ENCODE results near the gene PAX7.
"Not testable (repeated sequence)": the region's sequence is repeated elsewhere in the genome, so short reads cannot be mapped to it uniquely, and the experiment has no call there.

Gene PAX7

DNA sequence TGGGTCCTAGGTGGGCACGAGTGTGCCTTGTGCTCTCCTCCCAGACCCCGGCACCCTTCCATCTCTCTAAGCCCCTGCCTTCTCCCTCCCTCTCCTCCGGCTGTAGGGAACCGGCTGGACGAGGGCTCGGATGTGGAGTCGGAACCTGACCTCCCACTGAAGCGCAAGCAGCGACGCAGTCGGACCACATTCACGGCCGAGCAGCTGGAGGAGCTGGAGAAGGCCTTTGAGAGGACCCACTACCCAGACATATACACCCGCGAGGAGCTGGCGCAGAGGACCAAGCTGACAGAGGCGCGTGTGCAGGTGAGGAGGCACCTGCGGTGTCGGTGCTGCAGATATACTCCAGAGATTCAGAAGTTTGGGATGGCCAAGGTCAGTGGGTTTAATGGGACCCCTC is 61.0 kb downstream of the PAX7 start:
- Histone ChIP-seq H3K27ac (replicated peaks) (no peak overlapping the region), H3K27me3 (ENCODE audit: insufficient read depth, poor library complexity, severe bottlenecking) (no peaks in the 10 kb centered on the region), H3K4me3 (replicated peaks; ENCODE audit: insufficient read depth, low read length) (no peak overlapping the region)
- TF ChIP-seq GABPA (IDR thresholded peaks at IDR 0.05; ENCODE audit: low read depth) (no peak), SPI1 (IDR thresholded peaks at IDR 0.05; ENCODE audit: borderline replicate concordance, low read depth) (no peak), POLR2AphosphoS5 (IDR thresholded peaks at IDR 0.05; ENCODE audit: low read depth) (no peak)
- TF ChIP-seq, protein P1, sequence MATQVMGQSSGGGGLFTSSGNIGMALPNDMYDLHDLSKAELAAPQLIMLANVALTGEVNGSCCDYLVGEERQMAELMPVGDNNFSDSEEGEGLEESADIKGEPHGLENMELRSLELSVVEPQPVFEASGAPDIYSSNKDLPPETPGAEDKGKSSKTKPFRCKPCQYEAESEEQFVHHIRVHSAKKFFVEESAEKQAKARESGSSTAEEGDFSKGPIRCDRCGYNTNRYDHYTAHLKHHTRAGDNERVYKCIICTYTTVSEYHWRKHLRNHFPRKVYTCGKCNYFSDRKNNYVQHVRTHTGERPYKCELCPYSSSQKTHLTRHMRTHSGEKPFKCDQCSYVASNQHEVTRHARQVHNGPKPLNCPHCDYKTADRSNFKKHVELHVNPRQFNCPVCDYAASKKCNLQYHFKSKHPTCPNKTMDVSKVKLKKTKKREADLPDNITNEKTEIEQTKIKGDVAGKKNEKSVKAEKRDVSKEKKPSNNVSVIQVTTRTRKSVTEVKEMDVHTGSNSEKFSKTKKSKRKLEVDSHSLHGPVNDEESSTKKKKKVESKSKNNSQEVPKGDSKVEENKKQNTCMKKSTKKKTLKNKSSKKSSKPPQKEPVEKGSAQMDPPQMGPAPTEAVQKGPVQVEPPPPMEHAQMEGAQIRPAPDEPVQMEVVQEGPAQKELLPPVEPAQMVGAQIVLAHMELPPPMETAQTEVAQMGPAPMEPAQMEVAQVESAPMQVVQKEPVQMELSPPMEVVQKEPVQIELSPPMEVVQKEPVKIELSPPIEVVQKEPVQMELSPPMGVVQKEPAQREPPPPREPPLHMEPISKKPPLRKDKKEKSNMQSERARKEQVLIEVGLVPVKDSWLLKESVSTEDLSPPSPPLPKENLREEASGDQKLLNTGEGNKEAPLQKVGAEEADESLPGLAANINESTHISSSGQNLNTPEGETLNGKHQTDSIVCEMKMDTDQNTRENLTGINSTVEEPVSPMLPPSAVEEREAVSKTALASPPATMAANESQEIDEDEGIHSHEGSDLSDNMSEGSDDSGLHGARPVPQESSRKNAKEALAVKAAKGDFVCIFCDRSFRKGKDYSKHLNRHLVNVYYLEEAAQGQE (IDR thresholded peaks at IDR 0.05; ENCODE audit: insufficient replicate concordance, low read depth) = no peak
- TF ChIP-seq, protein P2, sequence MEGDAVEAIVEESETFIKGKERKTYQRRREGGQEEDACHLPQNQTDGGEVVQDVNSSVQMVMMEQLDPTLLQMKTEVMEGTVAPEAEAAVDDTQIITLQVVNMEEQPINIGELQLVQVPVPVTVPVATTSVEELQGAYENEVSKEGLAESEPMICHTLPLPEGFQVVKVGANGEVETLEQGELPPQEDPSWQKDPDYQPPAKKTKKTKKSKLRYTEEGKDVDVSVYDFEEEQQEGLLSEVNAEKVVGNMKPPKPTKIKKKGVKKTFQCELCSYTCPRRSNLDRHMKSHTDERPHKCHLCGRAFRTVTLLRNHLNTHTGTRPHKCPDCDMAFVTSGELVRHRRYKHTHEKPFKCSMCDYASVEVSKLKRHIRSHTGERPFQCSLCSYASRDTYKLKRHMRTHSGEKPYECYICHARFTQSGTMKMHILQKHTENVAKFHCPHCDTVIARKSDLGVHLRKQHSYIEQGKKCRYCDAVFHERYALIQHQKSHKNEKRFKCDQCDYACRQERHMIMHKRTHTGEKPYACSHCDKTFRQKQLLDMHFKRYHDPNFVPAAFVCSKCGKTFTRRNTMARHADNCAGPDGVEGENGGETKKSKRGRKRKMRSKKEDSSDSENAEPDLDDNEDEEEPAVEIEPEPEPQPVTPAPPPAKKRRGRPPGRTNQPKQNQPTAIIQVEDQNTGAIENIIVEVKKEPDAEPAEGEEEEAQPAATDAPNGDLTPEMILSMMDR (IDR thresholded peaks at IDR 0.05; ENCODE audit: insufficient read depth, low read length) = no peak
- DNase-seq (ENCODE audit: low read depth in 1 of 2, low spot score in 1 of 2) = no peak

DNA sequence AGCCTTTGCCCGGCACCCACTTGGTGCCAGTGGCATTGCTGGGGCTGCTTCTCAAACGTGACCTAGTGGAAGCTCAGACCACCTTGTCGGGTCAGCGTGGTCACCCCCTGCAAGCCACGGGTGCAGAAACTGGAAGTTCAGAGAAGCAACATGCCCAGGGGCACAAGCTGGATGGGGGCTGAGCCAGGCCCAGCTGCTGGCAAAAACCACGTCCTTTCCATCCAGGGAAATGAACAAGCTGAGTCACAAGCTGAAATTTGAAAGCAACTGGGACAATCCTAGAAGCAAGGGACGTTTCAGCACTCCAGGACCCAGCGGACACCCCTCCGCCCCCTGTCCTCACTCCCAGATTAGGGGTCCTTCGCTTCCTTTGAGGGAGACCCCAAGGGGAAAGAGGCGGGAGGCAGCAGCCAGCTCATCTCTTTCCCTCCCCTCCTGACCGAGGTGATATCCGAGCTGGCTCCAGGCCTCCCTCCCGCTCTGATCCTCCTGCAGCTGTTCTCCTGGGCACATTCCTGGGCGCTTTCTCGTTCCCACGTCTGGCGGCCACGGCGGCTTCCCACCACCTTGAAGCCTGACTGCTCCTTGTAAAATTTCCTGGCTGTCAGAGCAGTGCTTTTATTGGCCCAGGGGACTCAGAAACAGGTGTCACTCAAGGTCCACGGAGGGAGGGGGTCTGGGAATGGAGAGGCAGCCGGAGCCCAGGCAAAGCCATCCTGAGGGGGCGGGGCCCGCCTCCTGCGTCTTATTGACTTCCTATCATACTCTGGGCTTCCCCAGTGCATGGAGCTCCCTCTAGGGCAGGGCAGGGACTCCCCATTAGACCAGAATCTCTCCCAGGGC is 62.8 kb downstream of the PAX7 start:
- H3K27ac ChIP-seq (replicated peaks) = no peak overlapping the region
- TF ChIP-seq GABPA (IDR thresholded peaks at IDR 0.05; ENCODE audit: low read depth) = no peak
- TF ChIP-seq SPI1 (IDR thresholded peaks at IDR 0.05; ENCODE audit: borderline replicate concordance, low read depth) = no peak
- TF ChIP-seq, protein P1 (IDR thresholded peaks at IDR 0.05; ENCODE audit: insufficient replicate concordance, low read depth) = no peak
- TF ChIP-seq POLR2AphosphoS5 (IDR thresholded peaks at IDR 0.05; ENCODE audit: low read depth) = no peak
- TF ChIP-seq, protein P2 (IDR thresholded peaks at IDR 0.05; ENCODE audit: insufficient read depth, low read length) = no peak
- DNase-seq (ENCODE audit: low read depth in 1 of 2, low spot score in 1 of 2) = no peak
- H3K4me3 ChIP-seq (replicated peaks; ENCODE audit: insufficient read depth, low read length) = no peak overlapping the region
- no peaks in the 10 kb centered on the region for H3K27me3 ChIP-seq (ENCODE audit: insufficient read depth, poor library complexity, severe bottlenecking)

DNA sequence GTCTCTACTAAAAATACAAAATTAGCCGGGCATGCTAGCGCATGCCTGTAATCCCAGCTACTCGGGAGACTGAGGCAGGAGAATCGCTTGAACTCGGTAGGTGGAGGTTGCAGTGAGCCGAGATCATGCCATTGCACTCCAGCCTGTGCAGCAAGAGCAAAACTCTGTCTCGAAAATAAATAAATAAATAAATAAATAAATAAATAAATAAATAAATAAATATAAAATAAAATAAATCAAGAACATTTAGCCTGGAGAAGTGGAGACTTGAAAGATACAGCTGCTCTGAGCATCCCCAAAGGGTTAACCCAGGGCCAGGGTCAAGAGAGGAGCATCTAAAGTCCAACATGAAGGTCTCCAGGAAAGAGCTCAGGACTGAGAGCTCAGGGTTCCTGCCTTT is 63.6 kb downstream of the PAX7 start:
- H3K27ac ChIP-seq (replicated peaks); H3K27me3 ChIP-seq (ENCODE audit: insufficient read depth, poor library complexity, severe bottlenecking); H3K4me3 ChIP-seq (replicated peaks; ENCODE audit: insufficient read depth, low read length); DNase-seq (ENCODE audit: low read depth in 1 of 2, low spot score in 1 of 2): not testable (repeated sequence)

DNA sequence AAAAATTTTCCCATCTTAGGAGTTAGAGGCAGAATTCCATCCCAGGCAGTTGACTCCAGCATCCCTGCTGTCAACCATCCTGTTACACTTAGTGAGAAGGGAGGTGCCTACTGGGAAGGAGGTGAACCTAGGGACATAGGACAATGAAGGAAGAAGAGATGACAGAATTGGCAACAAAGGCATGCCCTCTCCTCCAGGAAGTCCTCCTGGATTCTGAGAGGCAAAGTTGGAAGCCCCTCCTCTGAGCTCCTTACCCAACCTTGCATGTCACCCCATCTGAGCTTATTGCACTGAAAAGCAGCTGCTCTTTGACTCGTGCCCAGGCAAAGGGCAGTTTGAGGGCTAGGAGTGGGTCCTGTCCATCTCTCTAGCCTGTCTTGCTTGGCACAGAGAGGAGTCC is 66.9 kb downstream of the PAX7 start:
- TF ChIP-seq, protein P1 (IDR thresholded peaks at IDR 0.05; ENCODE audit: insufficient replicate concordance, low read depth) = no peak
- TF ChIP-seq GABPA (IDR thresholded peaks at IDR 0.05; ENCODE audit: low read depth) = no peak
- no peak for TF ChIP-seq POLR2AphosphoS5 (IDR thresholded peaks at IDR 0.05; ENCODE audit: low read depth)
- TF ChIP-seq, protein P2 (IDR thresholded peaks at IDR 0.05; ENCODE audit: insufficient read depth, low read length) = no peak
- TF ChIP-seq SPI1 (IDR thresholded peaks at IDR 0.05; ENCODE audit: borderline replicate concordance, low read depth) = no peak
- Histone ChIP-seq H3K27me3 (ENCODE audit: insufficient read depth, poor library complexity, severe bottlenecking) (no peaks in the 10 kb centered on the region), H3K27ac (replicated peaks) (no peak overlapping the region), H3K4me3 (replicated peaks; ENCODE audit: insufficient read depth, low read length) (no peak overlapping the region)
- no peak for DNase-seq (ENCODE audit: low read depth in 1 of 2, low spot score in 1 of 2)

Data from HL-60 (cell line).